ENCODE measurements around the gene DCX.

GRCh38 chrX:111411983-111412382 lies at the start of gene DCX:
- TF ChIP-seq FOXP4 (CRISPR knock-in tag; IDR thresholded peaks at IDR 0.05) (no peak), YY1 (IDR thresholded peaks at IDR 0.05; ENCODE audit: insufficient read depth, insufficient replicate concordance, low read depth, low read length) (no peak), CTCF (CRISPR knock-in tag; IDR thresholded peaks at IDR 0.05) (no peak), ZBTB25 (CRISPR knock-in tag; IDR thresholded peaks at IDR 0.05) (no peak), HES4 (CRISPR knock-in tag; IDR thresholded peaks at IDR 0.05; ENCODE audit: borderline replicate concordance) (no peak), ZNF766 (CRISPR knock-in tag; IDR thresholded peaks at IDR 0.05; ENCODE audit: borderline replicate concordance) (no peak), BRF2 (CRISPR knock-in tag; IDR thresholded peaks at IDR 0.05) (no peak), POLR2A (IDR thresholded peaks at IDR 0.05; ENCODE audit: insufficient read depth in 1 of 2, low read depth in 2 of 2, low read length in 2 of 2) (no peak), ZMYM2 (CRISPR knock-in tag; IDR thresholded peaks at IDR 0.05) (no peak), ZNF770 (CRISPR knock-in tag; IDR thresholded peaks at IDR 0.05) (no peak), EP300 (IDR thresholded peaks at IDR 0.05; ENCODE audit: low read depth in 2 of 2, low read length in 2 of 2) (no peak), EP300 (CRISPR knock-in tag; IDR thresholded peaks at IDR 0.05; ENCODE audit: borderline replicate concordance) (no peak)

All from HepG2 (cell line).